Spleen (tissue), 7 donors: ENCODE measurements around the gene MARK1.

Experiments used
- POLR2AphosphoS5 ChIP-seq, 3 donors: sonication (generic); formaldehyde crosslinking; IDR thresholded peaks; one replicate each; pipeline ENCODE4 v1.5.1; 2017; ENCODE audit warnings: antibody characterized with exemption in 3 of 3
- TF ChIP-seq, protein P1 (sequence below), 11 experiments: fragments of 200-600 bp in 7 of 11; fragments of 450-650 bp in 4 of 11; sonication (generic) in 4 of 11; IDR thresholded peaks in 8 of 11; conservative IDR thresholded peaks in 3 of 11; 1 replicate in 7 of 11; 2 replicates in 4 of 11; pipeline versions ENCODE4 v1.4.0 to v1.8.0; 2016 to 2021; ENCODE audit warnings: antibody characterized with exemption in 11 of 11, inconsistent platforms in 4 of 11, mild to moderate bottlenecking in 1 of 11
- donor health status: DM: no; HTN: no; CAD: no; lungs with moderate emphysema.
- donor health status: DM: no; HTN: no; CAD: no.
- donor health status: DM: no; HTN: no; CAD: no.

DNA sequence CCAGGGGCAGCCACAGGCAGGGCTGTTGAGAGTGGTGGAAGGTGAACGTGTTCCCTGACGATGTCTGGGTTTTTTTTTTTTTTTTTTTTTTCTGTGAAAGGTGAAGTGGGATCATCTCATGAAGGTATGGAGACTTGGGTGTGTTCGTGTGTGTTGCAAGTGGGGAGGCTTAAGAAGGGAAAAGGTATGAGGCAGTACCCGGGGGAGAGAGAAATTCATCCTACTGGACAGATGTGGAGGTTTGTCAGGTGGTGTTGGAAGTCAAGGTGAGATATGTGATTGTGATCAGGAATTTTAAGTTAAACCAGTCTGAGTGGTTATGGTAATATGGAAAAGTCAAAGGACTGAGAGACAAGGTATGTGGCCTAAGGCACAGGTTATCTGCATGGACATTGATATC lies 167.5 kb downstream of the MARK1 start:
- TF ChIP-seq, protein P1, sequence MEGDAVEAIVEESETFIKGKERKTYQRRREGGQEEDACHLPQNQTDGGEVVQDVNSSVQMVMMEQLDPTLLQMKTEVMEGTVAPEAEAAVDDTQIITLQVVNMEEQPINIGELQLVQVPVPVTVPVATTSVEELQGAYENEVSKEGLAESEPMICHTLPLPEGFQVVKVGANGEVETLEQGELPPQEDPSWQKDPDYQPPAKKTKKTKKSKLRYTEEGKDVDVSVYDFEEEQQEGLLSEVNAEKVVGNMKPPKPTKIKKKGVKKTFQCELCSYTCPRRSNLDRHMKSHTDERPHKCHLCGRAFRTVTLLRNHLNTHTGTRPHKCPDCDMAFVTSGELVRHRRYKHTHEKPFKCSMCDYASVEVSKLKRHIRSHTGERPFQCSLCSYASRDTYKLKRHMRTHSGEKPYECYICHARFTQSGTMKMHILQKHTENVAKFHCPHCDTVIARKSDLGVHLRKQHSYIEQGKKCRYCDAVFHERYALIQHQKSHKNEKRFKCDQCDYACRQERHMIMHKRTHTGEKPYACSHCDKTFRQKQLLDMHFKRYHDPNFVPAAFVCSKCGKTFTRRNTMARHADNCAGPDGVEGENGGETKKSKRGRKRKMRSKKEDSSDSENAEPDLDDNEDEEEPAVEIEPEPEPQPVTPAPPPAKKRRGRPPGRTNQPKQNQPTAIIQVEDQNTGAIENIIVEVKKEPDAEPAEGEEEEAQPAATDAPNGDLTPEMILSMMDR (IDR thresholded peaks at IDR 0.05 in 8 of 11, conservative IDR thresholded peaks at IDR 0.05 in 3 of 11), result no peak
- no peak for TF ChIP-seq POLR2AphosphoS5 (IDR thresholded peaks at IDR 0.05)
